CD4-positive, CD25-positive, alpha-beta regulatory T cell (primary cell): ENCODE data around the gene SDHA. TPM values are rescaled to one million over a fixed set of nuclear protein-coding genes. Genes with fewer than 3 reads are reported as not detected.
A peak's percentile ranks its signal among the peaks of the same experiment; 100 is the strongest.
"Not testable (repeated sequence)": the region's sequence is repeated elsewhere in the genome, so short reads cannot be mapped to it uniquely, and the experiment has no call there.

ENCODE experiments used
- ATAC-seq, 2 donors: fragments of 150-1000 bp; cut with Tn5 transposase; one replicate each; pipeline ENCODE4 v1.10.0; 2021; ENCODE audit warnings: low read depth in 2 of 2, moderate number of reproducible peaks in 2 of 2, moderate library complexity in 1 of 2
- DNase-seq, 3 donors: peaks; one replicate each; pipeline versions ENCODE4 v3.0.0 to v3.0.0-alpha.2; 2012 to 2022; ENCODE audit warnings: mixed read lengths in 1 of 3
- H3K27ac ChIP-seq: one replicate; pipeline ENCODE4 v1.7.0; 2013; ENCODE audit warnings: mild to moderate bottlenecking, low read length; ENCODE audit not compliant: insufficient read depth, poor library complexity, severe bottlenecking
- H3K27me3 ChIP-seq: one replicate; pipeline ENCODE4 v1.7.0; 2013; ENCODE audit warnings: low read length; ENCODE audit not compliant: control insufficient read depth, insufficient read depth
- H3K36me3 ChIP-seq: one replicate; pipeline ENCODE4 v1.7.0; 2013; ENCODE audit warnings: mild to moderate bottlenecking, low read length, moderate library complexity; ENCODE audit not compliant: control insufficient read depth, insufficient read depth
- H3K4me1 ChIP-seq: 2 replicates; pipeline ENCODE4 v1.7.0; 2013; ENCODE audit warnings: mild to moderate bottlenecking, low read length; ENCODE audit not compliant: insufficient read depth, control insufficient read depth, poor library complexity, severe bottlenecking
- H3K4me3 ChIP-seq: one replicate; pipeline ENCODE4 v1.7.0; 2013; ENCODE audit warnings: low read depth, mild to moderate bottlenecking, low read length, moderate library complexity
- H3K9me3 ChIP-seq, 2 experiments: 1 replicate in 1 of 2; 2 replicates in 1 of 2; pipeline ENCODE4 v1.7.0; 2013; ENCODE audit warnings: low read length in 2 of 2, mild to moderate bottlenecking in 1 of 2, moderate library complexity in 1 of 2; ENCODE audit not compliant: control insufficient read depth in 2 of 2
- H3K27ac Mint-ChIP-seq, 3 donors: one replicate each; pipeline ENCODE4 v1.8.0; 2020 to 2022; ENCODE audit warnings: mild to moderate bottlenecking in 3 of 3, mixed read lengths in 3 of 3, moderate library complexity in 2 of 3
- H3K27me3 Mint-ChIP-seq: one replicate; pipeline ENCODE4 v1.8.0; 2022; ENCODE audit warnings: mild to moderate bottlenecking, mixed read lengths
- H3K36me3 Mint-ChIP-seq: one replicate; pipeline ENCODE4 v1.8.0; 2020; ENCODE audit warnings: mixed read lengths
- H3K4me1 Mint-ChIP-seq, 4 donors: one replicate each; pipeline ENCODE4 v1.8.0; 2020 to 2022; ENCODE audit warnings: mixed read lengths in 4 of 4, mild to moderate bottlenecking in 1 of 4
- H3K4me3 Mint-ChIP-seq, 4 donors: one replicate each; pipeline ENCODE4 v1.8.0; 2020 to 2022; ENCODE audit warnings: mild to moderate bottlenecking in 4 of 4, mixed read lengths in 4 of 4, moderate library complexity in 3 of 4
- H3K9me3 Mint-ChIP-seq, 7 donors: one replicate each; pipeline ENCODE4 v1.8.0; 2020 to 2022; ENCODE audit warnings: mixed read lengths in 7 of 7, mild to moderate bottlenecking in 3 of 7, moderate library complexity in 2 of 7
- polyA plus RNA-seq, 4 donors: library from polyadenylated mRNA; unstranded; fragments of 300-500 nt; fragmentation: Illumina TruSeq; gene quantifications; one replicate each; pipeline ENCODE4 v1.2.3, GENCODE V29; 2021
- total RNA-seq: library from RNA; stranded (reverse); gene quantifications from one replicate; pipeline ENCODE4 v1.2.3, GENCODE V29; 2022

SDHA gene
- total and polyA plus RNA-seq, 5 donors from 2014 or later = 211 to 290 (median 235) TPM

- H3K36me3 ChIP-seq = peaks cover 28% of the 10 kb centered on the region
- peaks cover 9 to 17% (median 11%) of the 10 kb centered on the region in 4 donors for H3K4me1 Mint-ChIP-seq
Observed at GRCh38 chr5:251016-251415, 32.9 kb downstream of the SDHA start.

DNA sequence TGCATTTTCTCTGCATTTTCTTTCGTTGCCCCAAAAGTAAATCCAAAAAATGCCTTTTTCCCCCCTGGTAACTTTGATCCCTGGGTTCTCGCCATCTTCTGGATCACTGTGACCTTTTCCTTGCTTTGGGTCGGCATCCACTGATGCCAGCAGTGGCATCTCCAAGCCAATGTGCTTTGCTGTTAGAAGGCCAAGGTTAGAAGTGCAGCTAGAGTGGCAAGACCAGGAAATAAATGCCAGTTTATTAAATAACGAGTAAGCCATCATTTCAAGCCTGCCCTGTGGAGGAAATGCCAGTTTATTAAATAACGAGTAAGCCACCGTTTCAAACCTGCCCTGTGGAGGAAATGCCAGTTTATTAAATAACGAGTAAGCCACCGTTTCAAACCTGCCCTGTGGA lies 33.4 kb downstream of the SDHA start:
- peak overlapping the region; percentile 51 for H3K27ac ChIP-seq
- not testable (repeated sequence) for H3K9me3 Mint-ChIP-seq, H3K4me3 ChIP-seq, DNase-seq, H3K27me3 ChIP-seq, H3K27me3 Mint-ChIP-seq, H3K4me1 ChIP-seq, ATAC-seq, H3K9me3 ChIP-seq, H3K4me3 Mint-ChIP-seq
- peaks cover 7 to 17% (median 11%) of the 10 kb centered on the region in 4 donors for H3K4me1 Mint-ChIP-seq
- peaks cover 26% of the 10 kb centered on the region for H3K36me3 ChIP-seq
- peaks cover 50% of the 10 kb centered on the region for H3K36me3 Mint-ChIP-seq
- peak overlapping the region in 1 of 3 donors; percentile 84 for H3K27ac Mint-ChIP-seq

More at GRCh38 chr5:251016-251415, 32.9 kb downstream of the SDHA start:
- H3K27ac Mint-ChIP-seq = peak overlapping the region in 1 of 3 donors; percentile 84
- not testable (repeated sequence) for H3K27me3 Mint-ChIP-seq, ATAC-seq, H3K9me3 ChIP-seq, H3K4me3 Mint-ChIP-seq, H3K4me3 ChIP-seq, H3K27ac ChIP-seq, H3K27me3 ChIP-seq, H3K4me1 ChIP-seq, H3K9me3 Mint-ChIP-seq, DNase-seq
- peaks cover 50% of the 10 kb centered on the region for H3K36me3 Mint-ChIP-seq

DNA sequence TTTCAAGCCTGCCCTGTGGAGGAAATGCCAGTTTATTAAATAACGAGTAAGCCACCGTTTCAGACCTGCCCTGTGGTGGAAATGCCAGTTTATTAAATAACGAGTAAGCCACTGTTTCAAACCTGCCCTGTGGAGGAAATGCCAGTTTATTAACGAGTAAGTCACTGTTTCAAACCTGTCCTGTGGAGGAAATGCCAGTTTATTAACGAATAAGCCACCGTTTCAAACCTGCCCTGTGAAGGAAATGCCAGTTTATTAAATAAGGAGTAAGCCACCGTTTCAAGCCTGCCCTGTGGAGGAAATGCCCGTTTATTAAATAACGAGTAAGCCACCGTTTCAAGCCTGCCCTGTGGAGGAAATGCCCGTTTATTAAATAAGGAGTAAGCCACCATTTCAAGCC lies 33.9 kb downstream of the SDHA start:
- H3K9me3 Mint-ChIP-seq, H3K9me3 ChIP-seq, H3K27me3 Mint-ChIP-seq, H3K27me3 ChIP-seq, ATAC-seq, H3K4me1 ChIP-seq: not testable (repeated sequence)
- Mint-ChIP-seq H3K36me3 (peaks cover 47% of the 10 kb centered on the region), H3K4me3 (peak overlapping the region in 3 of 4 donors; percentile 45 to 84 (median 48)), H3K27ac (peak overlapping the region in 2 of 3 donors; percentile 80 to 84), H3K4me1 (peaks cover 7 to 17% (median 11%) of the 10 kb centered on the region in 4 donors)
- H3K27ac ChIP-seq = peak overlapping the region; percentile 51
- peaks cover 30% of the 10 kb centered on the region for H3K36me3 ChIP-seq
- H3K4me3 ChIP-seq = peak overlapping the region; percentile 77
- peak in 1 of 3 donors; percentile 8 for DNase-seq

DNA sequence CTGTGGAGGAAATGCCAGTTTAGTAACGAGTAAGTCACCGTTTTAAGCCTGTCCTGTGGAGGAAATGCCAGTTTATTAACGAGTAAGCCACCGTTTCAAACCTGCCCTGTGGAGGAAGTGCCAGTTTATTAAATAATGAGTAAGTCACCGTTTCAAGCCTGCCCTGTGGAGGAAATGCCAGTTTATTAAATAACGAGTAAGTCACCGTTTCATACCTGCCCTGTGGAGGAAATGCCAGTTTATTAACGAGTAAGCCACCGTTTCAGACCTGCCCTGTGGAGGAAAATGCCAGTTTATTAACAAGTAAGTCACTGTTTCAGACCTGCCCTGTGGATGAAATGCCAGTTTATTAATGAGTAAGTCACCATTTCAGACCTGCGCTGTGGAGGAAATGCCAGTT lies 34.4 kb downstream of the SDHA start:
- Histone ChIP-seq H3K9me3 (no peaks in the 10 kb centered on the region), H3K27ac (peak overlapping the region; percentile 51), H3K27me3 (no peaks in the 10 kb centered on the region), H3K4me3 (peak overlapping the region; percentile 77), H3K4me1 (peaks cover 8% of the 10 kb centered on the region), H3K36me3 (peaks cover 32% of the 10 kb centered on the region)
- no peak for ATAC-seq
- peak in 1 of 3 donors; percentile 54 for DNase-seq
- Mint-ChIP-seq H3K27ac (peak overlapping the region; percentile 79 to 84 (median 80)), H3K4me3 (peak overlapping the region; percentile 10 to 84 (median 46)), H3K4me1 (peaks cover 7 to 17% (median 11%) of the 10 kb centered on the region in 4 donors), H3K36me3 (peaks cover 42% of the 10 kb centered on the region), H3K27me3 (no peaks in the 10 kb centered on the region), H3K9me3 (no peaks in the 10 kb centered on the region)

DNA sequence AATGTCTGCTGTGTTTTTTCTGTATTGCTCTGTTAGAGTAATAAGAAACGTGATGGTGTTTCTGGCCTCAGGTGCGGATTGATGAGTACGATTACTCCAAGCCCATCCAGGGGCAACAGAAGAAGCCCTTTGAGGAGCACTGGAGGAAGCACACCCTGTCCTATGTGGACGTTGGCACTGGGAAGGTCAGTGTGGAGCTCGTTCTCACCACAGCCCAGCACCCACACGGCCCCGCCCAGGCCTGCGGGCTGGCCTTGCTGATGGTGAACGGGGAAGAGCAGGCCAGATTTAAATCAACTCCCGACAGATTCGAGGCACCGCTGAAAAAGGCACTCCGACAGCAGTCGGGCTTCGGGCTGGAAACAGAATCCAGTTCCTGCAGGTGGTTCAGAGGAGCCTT lies 36.2 kb downstream of the SDHA start:
- Mint-ChIP-seq H3K36me3 (peaks cover 32% of the 10 kb centered on the region), H3K4me1 (peaks cover 7 to 17% (median 11%) of the 10 kb centered on the region in 4 donors)
- H3K4me3 Mint-ChIP-seq, H3K9me3 Mint-ChIP-seq, H3K27ac Mint-ChIP-seq, DNase-seq, H3K27me3 Mint-ChIP-seq, H3K27me3 ChIP-seq, H3K4me3 ChIP-seq, H3K4me1 ChIP-seq, ATAC-seq, H3K27ac ChIP-seq, H3K9me3 ChIP-seq: not testable (repeated sequence)
- H3K36me3 ChIP-seq = peaks cover 20% of the 10 kb centered on the region

GRCh38 chr5:255116-255515 lies 37.0 kb downstream of the SDHA start:
- not testable (repeated sequence) for H3K4me1 ChIP-seq, H3K9me3 ChIP-seq, H3K27ac ChIP-seq, ATAC-seq, H3K9me3 Mint-ChIP-seq, DNase-seq, H3K4me3 ChIP-seq, H3K27me3 Mint-ChIP-seq, H3K27me3 ChIP-seq, H3K27ac Mint-ChIP-seq, H3K4me3 Mint-ChIP-seq
- H3K4me1 Mint-ChIP-seq = peaks cover 7 to 17% (median 11%) of the 10 kb centered on the region in 4 donors
- peaks cover 24% of the 10 kb centered on the region for H3K36me3 Mint-ChIP-seq
- peaks cover 19% of the 10 kb centered on the region for H3K36me3 ChIP-seq

- H3K36me3 ChIP-seq = peaks cover 19% of the 10 kb centered on the region
- not testable (repeated sequence) for H3K9me3 Mint-ChIP-seq, DNase-seq, H3K27me3 Mint-ChIP-seq, H3K27ac ChIP-seq, H3K9me3 ChIP-seq, H3K4me3 Mint-ChIP-seq, ATAC-seq, H3K4me3 ChIP-seq, H3K27ac Mint-ChIP-seq, H3K27me3 ChIP-seq, H3K4me1 ChIP-seq
- H3K4me1 Mint-ChIP-seq = peaks cover 7 to 17% (median 11%) of the 10 kb centered on the region in 4 donors
- peaks cover 24% of the 10 kb centered on the region for H3K36me3 Mint-ChIP-seq
Observed at GRCh38 chr5:256347-256746, 38.2 kb downstream of the SDHA start.

- no peak overlapping the region for H3K27ac ChIP-seq
- peaks cover 7 to 11% (median 10%) of the 10 kb centered on the region in 4 donors for H3K4me1 Mint-ChIP-seq
- H3K27me3 ChIP-seq = no peaks in the 10 kb centered on the region
- no peaks in the 10 kb centered on the region for H3K9me3 Mint-ChIP-seq
- no peak overlapping the region for H3K4me3 Mint-ChIP-seq
- peaks cover 19% of the 10 kb centered on the region for H3K36me3 ChIP-seq
- H3K9me3 ChIP-seq = no peaks in the 10 kb centered on the region
- no peak overlapping the region for H3K4me3 ChIP-seq
- DNase-seq (no peak), ATAC-seq (no peak)
- H3K4me1 ChIP-seq = peaks cover 8% of the 10 kb centered on the region
- H3K36me3 Mint-ChIP-seq = peaks cover 26% of the 10 kb centered on the region
- no peaks in the 10 kb centered on the region for H3K27me3 Mint-ChIP-seq
- no peak overlapping the region for H3K27ac Mint-ChIP-seq
Observed at GRCh38 chr5:257148-257547, 39.0 kb downstream of the SDHA start.
